CD4-positive, alpha-beta T cell treated with Interleukin-2 at 100 ng/mL for 4 hours (primary cell): ENCODE results near the gene EIF3J.
A peak's percentile ranks its signal among the peaks of the same experiment; 100 is the strongest.
"Not testable (repeated sequence)": the region's sequence is repeated elsewhere in the genome, so short reads cannot be mapped to it uniquely, and the experiment has no call there.

Experiments used
- DNase-seq: peaks from one replicate; pipeline ENCODE4 v3.0.0-alpha.2; 2020; ENCODE audit warnings: low spot score

EIF3J gene, protein sequence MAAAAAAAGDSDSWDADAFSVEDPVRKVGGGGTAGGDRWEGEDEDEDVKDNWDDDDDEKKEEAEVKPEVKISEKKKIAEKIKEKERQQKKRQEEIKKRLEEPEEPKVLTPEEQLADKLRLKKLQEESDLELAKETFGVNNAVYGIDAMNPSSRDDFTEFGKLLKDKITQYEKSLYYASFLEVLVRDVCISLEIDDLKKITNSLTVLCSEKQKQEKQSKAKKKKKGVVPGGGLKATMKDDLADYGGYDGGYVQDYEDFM

DNA sequence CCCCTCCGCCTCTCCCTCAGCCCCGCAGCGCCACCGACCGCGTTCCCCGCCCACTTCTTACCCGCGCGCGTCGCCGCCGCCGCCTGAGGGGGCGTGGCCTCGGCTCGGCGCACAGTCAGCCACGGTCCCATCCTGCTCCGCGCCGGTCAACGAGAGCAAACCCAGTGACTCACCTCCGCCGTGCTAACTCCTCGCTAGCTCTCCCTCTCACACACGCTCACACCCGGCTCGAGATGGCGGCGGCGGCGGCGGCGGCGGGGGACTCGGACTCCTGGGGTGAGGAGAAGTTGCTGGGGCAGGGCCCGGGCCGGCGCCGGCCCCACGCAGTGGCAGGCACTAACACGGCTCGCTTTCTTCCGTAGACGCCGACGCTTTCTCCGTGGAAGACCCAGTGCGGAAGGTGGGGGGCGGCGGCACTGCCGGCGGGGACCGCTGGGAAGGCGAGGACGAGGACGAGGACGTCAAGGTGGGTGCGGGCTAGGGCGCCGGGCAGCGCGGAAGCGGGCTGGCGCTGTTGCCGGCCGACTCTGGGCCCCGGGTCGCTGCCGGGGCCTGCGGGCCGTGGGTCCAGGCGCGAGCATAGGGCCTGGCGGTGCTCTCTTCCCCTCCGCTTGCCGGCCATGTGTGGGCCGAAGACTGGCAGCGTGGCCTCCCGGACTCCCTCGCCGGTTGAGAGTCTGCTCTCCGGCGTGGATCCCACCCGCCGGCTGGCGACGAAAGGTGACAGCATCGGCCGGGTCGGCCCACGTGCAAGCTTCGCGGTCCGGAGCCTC lies at the start of gene EIF3J:
TSS of gene EIF3J (plus strand) at position 186 of the 773 bp plus-strand sequence. CDS start at position 234, 48 bp downstream.
- DNase-seq, result peak; percentile 96

DNA sequence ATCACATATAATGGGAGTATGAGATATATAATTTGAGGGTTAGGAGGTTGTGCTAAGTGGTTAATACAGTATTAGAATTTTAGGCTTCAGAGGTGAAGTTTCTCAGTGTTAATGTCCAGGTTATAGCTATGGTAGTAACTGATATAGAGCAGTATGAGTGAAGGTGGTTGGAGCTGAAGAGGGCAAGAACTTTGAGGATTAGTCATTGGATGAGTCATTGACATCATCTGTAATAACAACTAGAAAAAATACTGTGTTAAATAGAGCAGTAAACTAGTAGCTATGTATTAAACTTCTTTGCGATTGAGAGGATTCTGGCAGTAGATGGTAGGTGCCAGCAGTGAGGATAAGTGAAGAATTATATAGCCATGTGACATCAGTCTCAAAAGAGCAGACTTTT lies 47.5 kb upstream of the EIF3J start:
- DNase-seq, result peak; percentile 38

DNA sequence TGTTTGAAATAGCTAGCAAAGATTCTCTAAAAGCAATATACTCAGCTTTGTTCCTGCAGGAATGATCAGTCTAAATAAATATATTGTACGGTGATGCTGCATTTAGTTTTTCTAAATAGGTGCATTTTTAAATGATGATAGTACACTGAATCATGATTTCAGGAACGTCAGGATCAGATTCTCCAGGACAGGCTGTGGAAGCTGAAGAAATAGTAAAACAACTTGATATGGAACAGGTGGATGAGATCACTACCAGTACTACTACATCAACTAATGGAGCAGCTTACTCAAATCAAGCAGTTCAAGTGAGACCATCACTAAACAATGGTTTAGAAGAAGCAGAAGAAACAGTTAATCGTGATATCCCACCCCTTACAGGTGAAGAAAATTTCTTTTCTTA lies 46.3 kb upstream of the EIF3J start:
- no peak for DNase-seq

DNA sequence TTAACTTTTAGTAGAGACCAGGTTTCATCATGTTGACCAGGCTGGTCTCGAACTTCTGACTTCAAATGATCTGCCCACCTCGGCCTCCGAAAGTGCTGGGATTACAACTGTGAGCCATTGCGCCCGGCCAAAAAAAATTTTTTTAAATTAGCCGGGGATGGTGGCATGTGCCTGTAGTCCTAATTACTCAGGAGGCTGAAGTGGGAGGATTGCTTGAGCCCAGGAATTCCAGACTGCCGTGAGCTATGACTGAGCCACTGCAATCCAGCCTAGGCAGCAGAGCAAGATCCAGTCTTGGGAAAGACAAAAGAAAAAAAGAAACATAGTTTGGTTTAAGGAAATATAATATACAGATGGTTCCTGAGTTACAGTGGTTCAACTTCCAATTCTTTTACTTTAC lies 44.9 kb upstream of the EIF3J start:
- no peak for DNase-seq

DNA sequence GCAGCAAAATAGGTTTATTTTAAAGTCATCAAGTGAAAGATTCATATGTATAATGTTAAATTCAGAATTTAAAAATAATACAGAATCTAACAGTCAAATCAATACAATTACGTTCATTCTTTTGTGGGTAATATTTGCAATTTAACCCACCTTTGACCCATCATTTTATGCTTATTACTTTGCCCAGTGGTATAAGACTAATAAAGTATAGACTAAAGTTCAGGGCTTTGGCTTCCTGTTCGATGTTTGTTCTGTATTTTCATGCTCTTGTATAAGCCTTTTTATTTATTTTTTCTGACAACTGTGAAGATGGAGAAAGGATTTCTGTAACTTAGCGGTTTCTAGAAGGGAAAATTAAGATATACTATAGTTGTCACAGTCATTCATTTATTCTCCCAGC lies 44.3 kb upstream of the EIF3J start:
- no peak for DNase-seq

DNA sequence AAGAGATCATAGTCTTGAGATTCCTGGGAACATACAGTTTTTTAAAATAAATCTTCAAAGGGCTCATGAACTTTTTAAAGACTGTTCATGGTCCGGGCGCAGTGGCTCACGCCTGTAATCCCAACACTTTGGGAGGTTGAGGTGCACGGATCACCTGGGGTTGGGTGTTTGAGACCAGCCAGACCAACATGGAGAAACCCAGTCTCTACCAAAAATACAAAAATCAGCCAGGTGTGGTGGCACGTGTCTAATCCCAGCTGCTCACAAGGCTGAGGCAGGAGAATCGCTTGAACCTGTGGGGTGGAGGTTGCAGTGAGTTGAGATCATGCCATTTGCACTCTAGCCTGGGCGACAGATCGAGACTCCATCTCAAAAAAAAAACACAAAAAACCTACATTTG lies 41.4 kb upstream of the EIF3J start:
- no peak for DNase-seq

DNA sequence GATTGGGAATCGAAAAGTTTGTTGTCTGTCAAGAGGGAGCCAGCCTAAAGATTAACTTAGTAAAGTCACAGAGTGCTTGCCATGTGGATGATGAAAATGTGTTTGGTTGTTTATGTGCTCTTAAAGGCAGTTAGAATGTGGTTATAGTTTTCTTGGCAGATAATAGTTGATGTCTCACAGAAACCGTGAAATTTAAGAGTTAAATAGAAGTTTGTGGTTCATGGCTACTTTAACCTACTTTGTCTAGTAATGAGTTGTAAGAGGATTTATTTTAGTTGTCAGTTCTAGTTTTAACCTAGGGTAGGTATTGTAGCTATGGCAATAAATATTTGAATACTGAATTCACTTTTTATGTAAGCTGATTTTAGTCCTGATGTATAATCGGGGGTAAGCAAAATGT lies 36.4 kb upstream of the EIF3J start:
- DNase-seq, result no peak

DNA sequence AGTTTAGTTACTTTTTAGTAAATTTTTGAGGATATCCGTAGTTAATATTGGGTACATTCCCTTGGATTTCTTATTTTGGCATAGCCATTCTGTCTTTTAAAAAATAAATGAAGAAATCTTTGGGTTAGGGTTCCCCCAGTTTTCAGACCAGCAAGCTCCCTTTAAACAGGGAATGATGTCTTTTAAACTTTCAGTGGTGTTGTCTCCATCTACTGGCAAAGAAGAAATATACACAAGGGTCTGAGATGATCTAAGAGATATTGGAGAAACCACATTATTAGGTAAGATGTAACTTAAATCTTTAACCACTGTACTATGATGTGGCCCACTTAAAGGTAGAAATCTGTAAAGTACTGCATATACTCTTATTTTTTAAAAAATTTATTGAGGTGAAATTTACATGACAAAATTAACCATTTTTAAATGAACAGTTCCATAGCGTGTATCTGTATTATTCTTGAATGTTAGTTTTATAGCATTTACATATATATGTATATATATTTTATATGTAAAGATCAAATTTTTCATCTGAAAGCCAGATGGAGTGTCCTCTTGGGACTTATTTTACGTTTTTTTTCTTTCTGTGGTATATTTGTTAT lies 35.1 kb upstream of the EIF3J start:
- peak; percentile 49 for DNase-seq

DNA sequence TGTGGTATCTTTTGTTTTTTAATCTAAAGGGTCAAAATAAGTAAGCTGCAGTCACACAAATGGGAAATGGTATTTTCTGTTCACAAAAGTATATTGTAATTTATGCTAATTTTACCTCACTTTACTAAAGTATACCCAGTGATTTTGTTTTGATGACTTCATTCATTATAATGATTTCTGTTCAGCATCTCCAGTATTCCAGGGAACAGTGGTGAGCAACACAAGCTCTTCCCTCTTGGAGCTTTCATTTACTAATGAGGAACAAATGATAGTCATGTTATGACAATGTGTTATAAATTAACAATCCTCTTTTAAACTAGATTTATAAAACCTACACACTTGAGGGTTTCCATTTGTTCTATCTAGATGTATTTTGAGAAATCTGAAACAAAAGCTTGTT lies 20.5 kb upstream of the EIF3J start:
- no peak for DNase-seq

DNA sequence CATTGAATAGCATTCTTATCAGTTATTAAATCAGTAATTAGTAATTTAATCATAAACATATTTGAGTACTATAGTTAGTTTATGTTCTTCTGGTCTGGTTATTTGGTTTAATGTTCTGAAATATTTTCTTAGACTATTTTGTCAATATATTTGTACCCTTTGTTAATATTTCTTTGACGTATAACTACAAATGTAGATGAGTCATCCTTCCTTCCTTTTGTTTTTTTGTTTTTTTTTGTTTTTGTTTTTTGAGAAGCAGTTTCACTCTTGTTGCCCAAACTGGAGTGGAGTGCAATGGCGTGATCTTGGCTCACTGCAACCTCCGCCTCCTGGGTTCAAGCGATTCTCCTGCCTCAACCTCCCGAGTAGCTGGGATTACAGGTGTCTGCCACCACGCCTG lies 17.4 kb upstream of the EIF3J start:
- no peak for DNase-seq

DNA sequence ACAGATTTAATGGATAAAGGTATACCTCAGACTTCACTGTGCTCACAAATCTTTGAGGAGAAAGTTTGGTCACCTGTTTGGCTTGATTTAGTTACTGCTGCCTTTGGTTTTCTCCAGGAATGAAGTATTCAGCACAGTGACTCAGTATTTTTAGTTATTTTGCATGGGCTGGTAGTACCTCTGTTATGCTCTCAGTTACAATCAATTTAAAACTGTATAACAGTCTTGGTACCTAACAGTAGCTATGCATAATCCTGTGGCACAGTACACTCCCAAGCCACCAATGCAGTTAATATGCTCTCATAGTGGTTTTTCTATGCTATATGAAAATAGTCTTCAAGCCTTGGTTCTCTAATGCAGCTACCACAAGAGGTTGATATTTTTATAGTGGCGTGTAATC lies 11.9 kb upstream of the EIF3J start:
- DNase-seq, result no peak

DNA sequence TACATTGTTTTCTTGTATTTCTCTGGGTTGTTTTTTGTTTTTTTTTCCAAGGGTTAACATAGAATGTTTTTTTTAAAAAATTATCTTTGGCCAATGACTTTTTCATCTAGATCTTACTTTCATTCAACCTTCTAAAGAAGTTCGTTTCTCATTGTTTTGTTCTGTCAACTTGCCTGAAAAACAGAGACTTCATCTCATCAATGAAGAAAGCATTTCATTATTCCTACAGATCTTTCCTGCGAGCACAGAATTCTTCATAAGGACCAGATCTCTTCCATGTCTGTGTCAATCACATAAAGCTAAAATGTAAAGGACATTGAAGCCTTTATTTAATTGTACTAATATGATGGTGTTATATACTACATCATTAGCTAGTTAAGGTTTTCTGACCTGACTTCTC lies 9.7 kb upstream of the EIF3J start:
- DNase-seq, result no peak

DNA sequence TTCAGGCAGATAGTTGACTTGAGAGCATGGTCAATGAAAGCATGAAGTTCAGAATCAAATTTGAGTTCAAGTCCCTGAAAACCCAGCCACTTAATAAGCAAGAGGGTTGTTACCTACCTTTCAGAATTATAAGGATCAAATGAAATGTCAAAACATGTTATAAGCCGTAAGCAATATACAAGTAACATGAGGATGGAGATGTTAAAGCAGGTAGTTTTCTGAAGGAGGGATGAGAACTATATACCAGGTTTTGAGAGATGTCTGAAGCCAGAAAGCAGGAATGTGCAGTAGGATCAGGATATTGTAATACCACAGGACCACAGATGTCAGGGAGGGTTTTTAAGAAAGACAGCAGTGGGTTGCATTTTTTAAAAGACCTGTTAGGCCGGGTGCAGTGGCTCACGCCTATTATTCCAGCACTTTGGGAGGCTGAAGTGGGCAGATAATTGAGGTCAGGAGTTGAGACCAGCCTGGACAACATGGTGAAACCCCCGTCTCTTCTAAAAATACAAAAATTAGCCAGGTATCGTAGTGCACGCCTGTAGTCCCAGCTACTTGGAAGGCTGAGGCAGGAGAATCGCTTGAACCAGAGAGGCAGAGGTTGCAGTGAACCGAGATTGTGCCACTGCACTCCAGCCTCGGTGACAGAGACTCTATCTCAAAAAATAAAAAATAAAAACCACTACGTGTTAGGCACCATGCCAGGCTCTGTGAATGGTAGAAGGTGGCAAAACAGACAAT lies 6.9 kb upstream of the EIF3J start:
- no peak for DNase-seq

DNA sequence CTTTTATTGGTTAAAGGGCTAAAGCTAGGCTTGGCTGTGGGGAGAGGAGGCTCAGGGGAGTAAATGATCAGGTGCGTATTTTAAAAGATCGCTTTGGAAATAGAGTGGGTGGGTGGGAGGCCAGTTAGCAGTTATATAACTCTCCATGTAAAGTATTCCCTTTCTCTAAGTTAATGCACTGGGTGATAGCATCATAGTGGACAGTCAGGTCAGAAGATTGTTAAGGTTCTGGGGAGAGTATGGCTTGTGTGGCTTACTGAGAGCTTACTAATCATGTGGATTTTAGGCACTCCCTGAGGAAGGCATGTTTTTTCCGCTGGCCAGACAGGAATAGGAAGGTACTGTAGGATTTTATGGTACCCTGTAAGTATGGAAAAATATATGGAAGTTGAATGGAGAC lies 6.3 kb upstream of the EIF3J start:
- no peak for DNase-seq

DNA sequence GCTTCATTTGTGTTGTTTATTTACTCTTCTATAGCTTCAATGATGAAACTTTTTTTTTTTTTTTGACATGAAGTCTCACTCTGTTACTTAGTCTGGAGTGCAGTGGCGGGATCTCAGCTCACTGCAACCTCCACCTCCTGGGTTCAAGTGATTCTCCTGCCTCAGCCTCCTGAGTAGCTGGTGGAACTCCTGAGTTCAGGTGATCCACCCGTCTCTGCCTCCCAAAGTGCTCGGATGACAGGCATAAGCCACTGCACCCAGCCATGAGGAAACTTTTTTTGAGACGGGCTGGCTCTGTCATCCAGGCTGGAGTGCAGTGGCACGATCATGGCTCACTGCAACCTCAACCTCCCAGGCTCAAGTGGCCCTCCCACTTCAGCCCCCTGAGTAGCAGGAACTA lies 4.7 kb upstream of the EIF3J start:
- DNase-seq, result not testable (repeated sequence)

DNA sequence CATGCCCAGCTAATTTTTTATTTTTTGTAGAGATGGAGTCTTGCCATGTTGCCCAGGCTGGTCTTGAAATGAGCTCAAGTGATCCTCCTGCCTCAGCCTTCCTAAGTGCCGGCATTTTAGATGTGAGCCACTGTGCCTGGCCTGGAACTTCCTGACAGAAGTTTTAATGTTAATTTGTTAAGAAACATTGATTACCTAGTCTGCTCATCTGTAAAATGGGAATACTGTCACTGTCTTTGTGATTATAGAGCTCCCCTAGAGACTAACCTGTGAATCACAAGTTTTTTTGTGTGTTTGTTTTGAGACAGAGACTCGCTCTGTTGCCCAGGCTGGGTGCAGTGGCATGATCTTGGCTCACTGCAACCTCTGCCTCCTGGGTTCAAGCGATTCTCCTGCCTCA lies 4.3 kb upstream of the EIF3J start:
- no peak for DNase-seq

DNA sequence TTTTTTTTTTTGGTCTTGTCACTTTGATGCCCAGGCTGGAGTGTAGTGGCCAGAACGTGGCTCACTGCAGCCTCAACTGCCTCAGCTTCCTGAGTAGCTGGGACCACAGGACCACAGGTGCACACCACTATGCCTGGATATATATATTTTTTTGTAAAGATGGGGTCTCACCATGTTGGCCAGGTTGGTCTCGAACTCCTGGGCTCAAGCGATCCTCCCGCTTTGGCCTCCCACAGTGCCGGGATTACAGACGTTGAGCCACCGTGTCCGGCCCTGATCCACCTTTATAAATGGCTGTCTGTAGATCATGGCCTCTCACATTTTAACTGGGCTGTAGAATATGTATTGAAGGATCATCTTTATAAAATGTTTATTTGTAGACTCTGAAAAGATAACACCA lies 1.9 kb upstream of the EIF3J start:
- DNase-seq, result no peak

DNA sequence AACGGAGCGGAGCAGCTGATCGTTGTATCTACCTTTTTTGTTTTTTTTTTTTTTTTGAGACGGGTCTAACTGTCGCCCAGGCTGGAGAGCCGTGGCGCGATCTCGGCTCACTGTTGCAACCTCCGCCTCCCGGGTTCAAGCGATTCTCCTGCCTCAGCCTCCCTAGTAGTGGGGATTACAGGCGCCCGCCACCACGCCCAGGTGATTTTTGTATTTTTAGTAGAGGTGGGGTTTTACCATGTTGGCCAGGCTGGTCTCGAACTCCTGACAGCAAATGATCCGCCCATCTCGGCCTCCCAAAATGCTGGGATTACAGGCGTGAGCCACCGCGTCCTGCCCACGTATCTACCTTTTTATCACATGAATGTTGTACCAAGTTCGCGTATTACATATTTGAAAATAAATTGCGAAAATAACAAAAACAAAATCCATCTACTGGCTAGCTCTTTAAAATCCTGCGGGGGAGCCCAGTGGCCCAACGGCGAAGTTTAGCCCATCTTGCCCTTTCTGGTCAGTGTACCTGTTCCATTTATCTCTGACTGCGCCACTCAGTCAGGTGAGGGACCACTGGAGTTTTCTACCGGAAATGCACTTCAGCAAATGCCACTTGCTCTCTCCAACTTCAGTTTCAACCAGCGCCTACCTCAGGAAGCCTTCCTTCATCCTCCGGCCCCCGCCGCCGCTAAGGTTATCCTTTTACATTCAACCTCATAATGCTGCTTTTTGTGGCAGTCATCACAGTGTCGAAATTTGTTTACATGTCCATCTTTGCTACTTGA lies 1.2 kb upstream of the EIF3J start:
- peak; percentile 14 for DNase-seq

DNA sequence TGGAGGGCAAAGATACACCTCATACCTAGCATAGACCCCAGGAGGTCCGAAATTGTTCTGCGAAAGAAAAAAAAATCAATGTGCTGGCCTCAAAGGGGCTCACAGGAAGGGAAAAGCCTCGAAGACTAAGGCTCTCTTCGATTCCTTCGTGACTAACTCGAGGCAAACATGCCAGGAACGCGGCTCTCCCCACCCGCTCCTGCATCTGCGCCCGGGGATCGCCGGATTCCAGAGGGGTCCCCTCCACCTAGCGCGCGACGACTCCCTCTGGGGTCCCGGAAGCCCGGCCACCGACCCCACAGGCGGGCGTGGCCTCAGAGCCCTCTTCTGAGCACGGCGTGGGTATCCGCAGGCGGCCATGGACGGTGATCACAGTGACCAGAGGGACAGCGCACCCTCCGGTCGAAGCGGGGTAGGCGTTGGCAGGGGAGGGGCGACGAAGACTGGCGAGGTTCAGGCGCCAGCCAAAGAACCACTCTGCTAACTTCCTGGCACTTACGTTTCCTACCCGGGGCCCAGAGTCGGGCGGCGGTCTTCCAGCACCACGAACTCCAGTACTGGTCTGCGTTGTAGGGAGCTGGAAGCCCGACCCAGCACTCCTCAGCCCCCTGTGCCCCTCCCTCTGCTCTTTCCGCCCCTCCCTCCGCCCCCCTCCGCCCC lies 515 bp upstream of the EIF3J start:
- DNase-seq, result no peak

DNA sequence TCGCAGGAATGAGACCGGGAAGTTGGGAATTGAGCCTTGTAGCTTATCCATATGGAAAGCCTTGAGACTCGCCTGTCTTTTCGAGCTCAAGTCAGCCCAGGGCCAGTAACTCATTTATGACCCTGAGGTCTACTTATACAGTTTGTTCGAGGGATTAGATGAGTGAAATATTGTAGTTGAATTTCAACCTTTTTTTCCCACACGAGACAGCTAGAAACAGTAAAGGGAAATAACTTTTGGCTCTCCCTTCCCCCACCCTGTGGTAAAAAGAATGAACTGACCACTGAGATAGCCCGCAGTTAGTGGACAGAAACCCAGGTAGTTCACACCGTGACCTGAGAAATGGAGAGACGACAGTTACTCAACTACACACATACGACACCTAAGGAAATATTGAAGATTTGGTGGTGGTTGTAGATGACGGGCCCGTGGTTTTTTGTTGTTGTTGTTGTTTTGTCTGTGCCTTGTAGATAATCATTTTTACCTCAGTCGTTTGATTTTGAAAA lies 841 bp downstream of the EIF3J start:
- peak; percentile 26 for DNase-seq

DNA sequence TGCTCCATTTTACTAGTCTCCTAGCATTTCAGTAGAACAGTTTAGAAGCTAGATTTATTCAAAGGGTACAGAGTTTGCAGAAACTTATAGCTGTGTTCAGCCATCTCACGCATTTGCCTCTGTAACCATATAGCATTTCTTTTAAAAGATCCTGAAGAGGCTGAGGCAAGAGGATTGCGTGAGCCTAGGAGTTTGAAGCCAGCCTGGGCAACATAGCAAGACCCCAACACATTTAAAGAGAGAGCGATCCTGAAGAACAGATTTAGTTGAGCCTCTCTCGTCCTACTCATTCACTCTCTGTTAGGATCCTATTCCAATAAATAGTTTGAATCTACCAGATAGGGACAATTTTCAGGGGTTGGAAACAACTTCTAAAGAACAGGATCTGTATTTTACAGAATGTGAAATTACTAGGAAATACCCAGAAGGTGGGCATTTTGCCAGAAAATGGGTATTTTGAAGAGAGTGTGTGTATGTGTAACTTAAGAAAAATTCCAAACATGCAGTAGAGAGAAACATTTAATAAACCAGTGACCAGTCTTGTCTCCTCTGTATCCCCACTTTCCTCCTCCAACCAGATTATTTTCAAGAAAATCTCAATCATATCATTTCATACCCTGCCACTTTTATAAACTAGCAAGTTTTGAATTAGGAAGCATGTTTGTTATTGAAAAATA lies 4.5 kb downstream of the EIF3J start:
- DNase-seq, result no peak
